HUES48 (cell line): ENCODE data around the gene NMUR1.

ENCODE experiments used
- H3K27ac ChIP-seq: one replicate; pipeline ENCODE4 v1.7.0; 2013; ENCODE audit warnings: low read depth, low read length, inconsistent platforms
- H3K27me3 ChIP-seq: 2 replicates; pipeline ENCODE4 v1.6.1; 2013; ENCODE audit warnings: mild to moderate bottlenecking, low read length; ENCODE audit not compliant: control insufficient read depth, insufficient read depth
- H3K36me3 ChIP-seq: 2 replicates; pipeline ENCODE4 v1.6.1; 2013; ENCODE audit warnings: low read length; ENCODE audit not compliant: control insufficient read depth, insufficient read depth
- H3K4me1 ChIP-seq: 2 replicates; pipeline ENCODE4 v1.6.1; 2013; ENCODE audit warnings: mild to moderate bottlenecking, low read length; ENCODE audit not compliant: control insufficient read depth, insufficient read depth
- H3K4me3 ChIP-seq: 2 replicates; pipeline ENCODE4 v1.5.1; 2013; ENCODE audit warnings: mild to moderate bottlenecking, low read depth, low read length
- H3K9ac ChIP-seq: 2 replicates; pipeline ENCODE4 v1.6.1; 2013; ENCODE audit warnings: mild to moderate bottlenecking, low read depth, low read length, moderate library complexity
- H3K9me3 ChIP-seq: 2 replicates; pipeline ENCODE4 v1.6.1; 2013; ENCODE audit warnings: low read length; ENCODE audit not compliant: control insufficient read depth, insufficient read depth

Gene NMUR1

DNA sequence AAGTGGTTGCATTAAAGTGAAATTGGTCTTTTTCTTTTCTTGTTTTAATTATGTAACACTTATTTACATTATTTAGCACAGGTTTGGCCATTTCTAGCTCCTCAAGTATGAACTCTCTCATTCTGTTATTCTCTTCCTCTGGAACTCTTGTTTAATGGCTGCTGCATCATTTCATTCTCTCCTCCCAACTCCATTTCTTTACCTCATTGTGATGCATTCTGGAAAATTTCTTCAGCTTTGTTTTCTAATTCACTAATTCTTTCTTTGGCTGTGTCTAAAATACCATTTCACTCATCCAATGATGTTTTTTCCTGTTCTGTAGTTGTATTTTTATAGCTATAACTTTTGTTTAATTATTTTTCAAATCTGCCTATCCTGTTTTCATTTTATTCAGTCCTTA lies 22.5 kb upstream of the NMUR1 start:
- no peak overlapping the region for H3K4me3 ChIP-seq
- H3K36me3 ChIP-seq: no peaks in the 10 kb centered on the region
- peaks cover 8% of the 10 kb centered on the region for H3K9me3 ChIP-seq
- H3K9ac ChIP-seq: no peak overlapping the region
- no peaks in the 10 kb centered on the region for H3K4me1 ChIP-seq
- H3K27me3 ChIP-seq: no peaks in the 10 kb centered on the region
- no peak overlapping the region for H3K27ac ChIP-seq

DNA sequence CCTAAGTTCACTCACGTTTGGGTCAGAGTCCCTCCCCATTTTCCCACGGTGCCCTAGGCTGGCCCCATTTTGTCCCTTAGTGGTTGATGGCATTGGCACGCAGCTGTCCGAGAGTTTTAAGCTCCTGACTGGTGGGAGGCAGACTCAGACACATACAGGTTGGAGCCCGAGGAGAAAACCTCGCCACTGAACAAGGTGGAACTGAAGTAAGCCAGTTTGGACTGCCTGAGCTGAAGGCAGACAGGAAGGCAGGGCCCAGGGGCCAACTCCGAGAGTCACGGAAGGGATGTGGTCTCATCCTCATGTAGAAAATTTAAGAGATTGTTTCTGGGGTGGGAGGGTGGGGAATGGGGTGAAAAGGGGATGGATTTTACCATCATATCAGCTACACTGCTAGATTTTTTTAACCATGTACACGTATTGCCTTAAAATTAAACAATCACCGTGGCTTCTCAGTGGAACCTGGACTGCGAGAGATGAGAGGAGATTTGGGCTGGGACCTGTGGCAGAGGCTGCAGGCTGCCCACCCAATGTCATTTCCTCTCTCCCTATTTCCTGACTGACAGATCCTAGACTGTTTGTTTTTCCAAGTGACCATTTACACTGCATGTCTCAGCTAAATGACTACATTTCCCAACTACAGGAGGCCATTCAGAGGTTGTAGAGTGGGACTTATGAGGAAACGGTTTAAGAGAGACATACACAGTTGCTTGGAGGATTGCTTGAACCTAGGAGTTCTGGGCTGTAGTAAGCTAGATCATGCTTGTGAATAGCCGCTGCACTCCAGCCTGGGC lies 19.4 kb upstream of the NMUR1 start:
- Histone ChIP-seq H3K36me3 (no peaks in the 10 kb centered on the region), H3K9ac (no peak overlapping the region), H3K27me3 (no peaks in the 10 kb centered on the region), H3K4me1 (no peaks in the 10 kb centered on the region), H3K27ac (no peak overlapping the region), H3K4me3 (no peak overlapping the region), H3K9me3 (peaks cover 8% of the 10 kb centered on the region)

DNA sequence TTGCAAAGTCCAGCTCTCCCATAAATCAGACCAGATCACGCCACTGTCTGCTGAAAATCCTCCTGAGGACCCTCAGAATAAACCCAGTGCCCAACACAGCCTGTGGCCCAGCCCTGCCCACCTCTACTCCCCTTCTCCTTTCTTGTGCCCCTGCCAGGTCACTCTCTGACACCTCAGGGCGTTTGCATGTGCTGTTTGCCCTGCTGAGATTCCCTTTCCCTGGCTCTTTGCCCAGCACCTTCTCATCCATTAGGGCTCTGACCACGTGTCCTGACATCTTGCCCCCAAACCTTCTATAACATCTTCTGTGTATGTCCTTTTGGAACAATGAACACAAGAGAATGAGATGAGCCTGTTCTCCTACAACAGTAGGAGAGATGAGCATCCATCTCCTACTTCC lies 18.5 kb upstream of the NMUR1 start:
- no peaks in the 10 kb centered on the region for H3K36me3 ChIP-seq
- no peaks in the 10 kb centered on the region for H3K27me3 ChIP-seq
- H3K4me1 ChIP-seq: no peaks in the 10 kb centered on the region
- H3K4me3 ChIP-seq: no peak overlapping the region
- peaks cover 8% of the 10 kb centered on the region for H3K9me3 ChIP-seq
- H3K9ac ChIP-seq: no peak overlapping the region
- no peak overlapping the region for H3K27ac ChIP-seq

DNA sequence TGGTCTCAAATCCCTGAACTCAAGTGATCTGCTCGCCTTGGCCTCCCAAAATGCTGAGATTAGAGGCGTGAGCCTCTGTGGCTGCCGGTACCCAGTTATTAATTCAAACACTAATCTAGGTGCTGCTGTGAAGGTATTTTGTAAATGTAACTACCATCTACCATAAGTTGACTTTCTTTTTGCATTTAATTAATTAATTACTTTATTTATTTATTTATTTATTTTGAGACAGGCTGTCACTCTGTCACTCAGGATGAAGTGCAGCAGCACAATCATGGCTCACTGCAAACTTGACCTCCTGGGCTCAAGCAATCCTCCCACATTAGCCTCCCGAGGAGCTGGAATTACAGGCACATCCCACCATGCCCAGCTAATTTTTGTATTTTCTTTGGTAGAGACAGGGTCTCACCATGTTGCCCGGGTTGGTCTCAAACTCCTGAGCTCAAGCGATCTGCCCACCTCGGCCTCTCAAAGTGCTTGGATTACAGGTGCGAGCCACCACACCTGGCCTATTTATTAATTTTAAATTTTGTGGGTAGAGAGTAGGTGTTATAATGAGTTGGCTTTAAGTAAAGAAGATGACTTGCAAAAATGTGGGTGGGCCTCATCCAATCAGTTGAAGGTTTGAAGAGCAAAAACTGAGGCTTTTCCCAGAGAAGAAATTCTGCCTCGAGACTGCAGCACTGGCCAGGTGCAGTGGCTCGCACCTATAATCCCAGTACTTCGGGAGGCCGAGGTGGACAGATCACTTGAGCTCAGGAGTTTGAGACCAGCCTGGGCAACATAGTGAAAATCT lies 17.3 kb upstream of the NMUR1 start:
- no peaks in the 10 kb centered on the region for H3K27me3 ChIP-seq
- H3K9ac ChIP-seq: no peak overlapping the region
- H3K36me3 ChIP-seq: no peaks in the 10 kb centered on the region
- H3K4me3 ChIP-seq: no peak overlapping the region
- H3K9me3 ChIP-seq: peaks cover 8% of the 10 kb centered on the region
- no peaks in the 10 kb centered on the region for H3K4me1 ChIP-seq
- no peak overlapping the region for H3K27ac ChIP-seq

DNA sequence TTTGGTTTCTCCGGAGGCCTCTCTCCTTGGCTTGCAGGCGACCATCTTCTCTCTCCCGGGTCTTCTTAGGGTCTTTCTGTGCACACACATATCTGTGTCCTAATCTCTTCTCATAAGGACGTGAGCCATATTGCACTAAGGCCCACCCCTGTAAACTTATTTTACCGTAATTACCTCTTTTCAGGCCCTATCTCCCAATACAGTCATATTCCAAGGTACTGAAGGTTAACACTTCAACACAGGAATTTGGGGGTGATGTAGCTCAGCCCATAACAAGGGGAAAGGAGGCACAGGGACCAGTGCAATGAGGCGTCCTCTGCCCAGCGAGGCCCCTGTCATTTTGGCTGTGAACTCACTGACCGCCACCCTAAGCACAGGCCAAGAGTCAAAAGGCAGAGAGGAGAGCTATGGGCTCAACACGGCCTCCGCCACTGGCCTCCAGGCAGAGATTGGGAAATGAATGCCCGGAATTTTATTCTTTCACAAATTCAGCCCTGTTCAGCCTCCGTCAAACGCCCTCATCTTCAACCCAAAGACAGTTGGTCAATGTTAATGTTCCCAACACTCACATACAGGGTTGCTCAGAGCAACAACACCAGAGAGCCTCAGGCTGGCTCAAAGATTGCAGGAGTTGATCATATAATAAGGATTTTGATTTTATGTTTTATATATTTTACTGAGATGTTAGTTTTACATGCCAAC lies 15.9 kb upstream of the NMUR1 start:
- H3K27me3 ChIP-seq: no peaks in the 10 kb centered on the region
- H3K4me3 ChIP-seq: no peak overlapping the region
- no peak overlapping the region for H3K9ac ChIP-seq
- H3K9me3 ChIP-seq: peaks cover 4% of the 10 kb centered on the region; the same call in 1 of the 2 replicates
- H3K4me1 ChIP-seq: no peaks in the 10 kb centered on the region
- H3K36me3 ChIP-seq: no peaks in the 10 kb centered on the region
- no peak overlapping the region for H3K27ac ChIP-seq

DNA sequence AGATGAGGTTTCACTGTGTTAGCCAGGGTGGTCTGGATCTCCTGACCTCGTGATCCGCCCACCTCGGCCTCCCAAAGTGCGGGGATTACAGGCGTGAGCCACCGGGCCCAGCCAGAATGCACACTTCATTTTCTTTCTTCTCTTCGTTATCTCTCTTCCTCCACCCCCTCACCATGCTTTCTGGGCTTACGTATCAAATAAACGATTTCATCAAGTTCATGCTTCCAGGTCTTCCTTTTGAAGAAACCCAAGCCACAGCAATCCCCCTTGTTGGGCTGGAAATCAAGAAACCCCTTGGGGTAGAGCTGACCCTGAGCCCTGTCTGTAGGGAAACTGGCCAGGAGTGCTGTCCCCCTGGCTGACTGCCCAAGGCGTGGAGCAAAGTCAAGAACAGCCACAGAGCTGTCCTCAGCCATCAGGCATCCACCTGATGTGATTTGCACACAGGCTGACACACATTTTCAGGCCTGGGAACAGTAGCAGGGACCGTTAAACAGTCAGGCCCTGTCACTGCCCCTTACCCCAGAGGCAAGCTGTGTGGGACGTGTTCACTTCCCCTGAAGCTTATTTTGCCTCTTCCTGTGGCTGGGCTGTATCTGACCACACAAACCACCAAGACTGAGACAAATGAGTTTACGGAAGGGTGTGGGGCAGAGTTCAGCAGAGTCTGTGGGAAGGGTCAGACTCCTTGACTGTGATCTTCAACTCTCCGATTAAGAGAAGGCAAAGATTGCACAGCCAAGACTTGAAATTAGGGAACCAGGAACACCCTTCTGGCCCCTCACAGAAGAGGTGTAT lies 15.1 kb upstream of the NMUR1 start:
- H3K27me3 ChIP-seq: no peaks in the 10 kb centered on the region
- no peaks in the 10 kb centered on the region for H3K4me1 ChIP-seq
- H3K9ac ChIP-seq: no peak overlapping the region
- H3K9me3 ChIP-seq: peaks cover 4% of the 10 kb centered on the region; the same call in 1 of the 2 replicates
- H3K27ac ChIP-seq: no peak overlapping the region
- H3K36me3 ChIP-seq: no peaks in the 10 kb centered on the region
- H3K4me3 ChIP-seq: no peak overlapping the region

DNA sequence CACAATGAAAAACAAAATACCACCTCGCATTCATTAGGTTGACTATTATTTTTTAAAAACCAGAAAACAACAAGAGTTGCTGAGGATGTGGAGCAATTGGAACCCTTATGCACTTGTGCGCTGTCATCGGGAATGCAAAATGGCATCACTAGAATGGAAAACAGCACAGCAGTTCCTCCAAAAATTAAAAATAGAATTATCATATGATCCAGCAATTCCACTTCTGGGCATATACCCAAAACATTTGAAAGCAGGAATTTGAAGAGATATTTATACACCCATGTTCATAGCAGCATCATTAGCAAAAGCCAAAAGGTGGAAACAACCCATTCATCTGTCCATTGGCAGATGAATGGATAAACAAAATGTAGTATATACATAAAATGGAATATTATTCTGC lies 11.9 kb upstream of the NMUR1 start:
- Histone ChIP-seq H3K9me3 (peaks cover 4% of the 10 kb centered on the region; the same call in 1 of the 2 replicates), H3K36me3 (no peaks in the 10 kb centered on the region), H3K27ac (no peak overlapping the region), H3K4me3 (no peak overlapping the region), H3K9ac (no peak overlapping the region), H3K4me1 (no peaks in the 10 kb centered on the region), H3K27me3 (no peaks in the 10 kb centered on the region)

DNA sequence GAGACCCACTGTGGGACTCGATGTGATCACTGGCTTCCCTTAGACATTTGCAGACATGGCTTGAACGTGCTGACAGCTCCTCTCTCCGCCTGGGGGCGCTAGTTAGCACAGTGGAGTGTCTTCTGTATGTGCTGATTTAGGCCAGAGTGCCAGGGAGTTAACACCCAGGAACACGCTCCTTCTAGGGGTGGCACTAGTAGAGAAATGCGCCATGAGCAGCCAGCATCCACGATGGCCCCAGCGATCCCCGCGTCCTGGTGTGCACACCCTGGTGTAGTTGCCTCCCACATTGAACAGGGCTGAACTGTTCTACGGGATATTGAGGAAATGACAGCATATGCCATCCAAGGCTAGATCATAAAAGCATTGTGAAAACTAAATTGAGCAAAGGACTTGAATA lies 11.4 kb upstream of the NMUR1 start:
- no peaks in the 10 kb centered on the region for H3K36me3 ChIP-seq
- peaks cover 4% of the 10 kb centered on the region; the same call in 1 of the 2 replicates for H3K9me3 ChIP-seq
- no peak overlapping the region for H3K9ac ChIP-seq
- no peak overlapping the region for H3K4me3 ChIP-seq
- H3K4me1 ChIP-seq: no peaks in the 10 kb centered on the region
- H3K27ac ChIP-seq: no peak overlapping the region
- no peaks in the 10 kb centered on the region for H3K27me3 ChIP-seq

DNA sequence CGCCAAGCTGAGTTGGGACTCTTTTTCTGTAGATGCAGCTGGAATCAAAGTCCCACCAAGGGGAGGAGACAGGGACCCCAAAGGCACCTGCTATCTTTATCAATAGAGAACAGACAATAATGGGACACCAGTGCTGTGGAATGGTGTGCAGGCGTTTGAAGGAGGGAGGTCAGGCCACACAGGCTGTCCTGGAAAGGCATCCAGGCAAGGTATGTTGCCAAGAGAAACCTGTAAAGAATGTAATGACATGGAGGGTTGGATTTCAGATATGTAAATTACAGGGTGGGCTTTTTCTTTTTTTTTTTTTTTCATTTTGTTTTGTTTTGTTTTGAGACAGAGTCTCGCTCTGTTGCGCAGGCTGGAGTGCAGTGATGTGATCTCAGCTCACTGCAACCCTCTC lies 9.7 kb upstream of the NMUR1 start:
- H3K36me3 ChIP-seq: no peaks in the 10 kb centered on the region
- H3K27ac ChIP-seq: no peak overlapping the region
- H3K9ac ChIP-seq: no peak overlapping the region

DNA sequence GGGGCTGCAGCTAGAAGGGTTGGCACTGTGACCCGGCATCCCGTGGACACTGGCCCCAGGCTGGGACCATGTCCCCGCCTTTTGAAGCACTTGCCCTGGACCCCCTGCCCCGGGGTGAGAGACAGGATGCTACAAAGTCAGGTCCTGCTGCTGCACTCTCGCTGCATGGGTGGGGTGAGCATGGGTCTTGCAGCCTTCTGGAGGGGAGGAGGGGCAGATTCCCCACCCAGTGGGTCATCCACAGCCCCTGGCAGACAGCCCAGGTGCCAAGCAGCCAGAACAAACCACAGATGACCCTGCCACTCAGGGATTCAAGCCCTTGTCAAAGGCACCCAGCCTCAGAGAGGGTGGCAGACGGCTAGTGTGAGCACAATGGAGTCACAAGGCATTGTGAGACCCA lies 5.7 kb upstream of the NMUR1 start:
- Histone ChIP-seq H3K27me3 (peaks cover 2% of the 10 kb centered on the region; the same call in 1 of the 2 replicates), H3K9me3 (no peaks in the 10 kb centered on the region), H3K36me3 (no peaks in the 10 kb centered on the region), H3K4me1 (peaks cover 5% of the 10 kb centered on the region; the same call in 1 of the 2 replicates), H3K27ac (no peak overlapping the region), H3K4me3 (no peak overlapping the region), H3K9ac (no peak overlapping the region)

More for the DNA sequence above, 9.7 kb upstream of the NMUR1 start:
- H3K27me3 ChIP-seq: no peaks in the 10 kb centered on the region
- peaks cover 4% of the 10 kb centered on the region; the same call in 1 of the 2 replicates for H3K9me3 ChIP-seq
- no peaks in the 10 kb centered on the region for H3K4me1 ChIP-seq
- H3K4me3 ChIP-seq: no peak overlapping the region
